HL-60 (cell line): ENCODE results near the gene C1orf210.

Experiments used
- GABPA ChIP-seq: IDR thresholded peaks from 2 replicates; pipeline ENCODE4 v1.6.1; 2012; ENCODE audit warnings: low read depth
- POLR2AphosphoS5 ChIP-seq: IDR thresholded peaks from 2 replicates; pipeline ENCODE4 v1.6.1; 2012; ENCODE audit warnings: low read depth
- TF ChIP-seq, protein P1 (sequence below): IDR thresholded peaks from one replicate; pipeline ENCODE4 v1.5.1; 2011; ENCODE audit warnings: low read length, control low read depth, inconsistent platforms; ENCODE audit not compliant: insufficient read depth
- TF ChIP-seq, protein P2 (sequence below): IDR thresholded peaks from 2 replicates; pipeline ENCODE4 v1.6.1; 2012; ENCODE audit warnings: low read depth; ENCODE audit not compliant: insufficient replicate concordance

DNA sequence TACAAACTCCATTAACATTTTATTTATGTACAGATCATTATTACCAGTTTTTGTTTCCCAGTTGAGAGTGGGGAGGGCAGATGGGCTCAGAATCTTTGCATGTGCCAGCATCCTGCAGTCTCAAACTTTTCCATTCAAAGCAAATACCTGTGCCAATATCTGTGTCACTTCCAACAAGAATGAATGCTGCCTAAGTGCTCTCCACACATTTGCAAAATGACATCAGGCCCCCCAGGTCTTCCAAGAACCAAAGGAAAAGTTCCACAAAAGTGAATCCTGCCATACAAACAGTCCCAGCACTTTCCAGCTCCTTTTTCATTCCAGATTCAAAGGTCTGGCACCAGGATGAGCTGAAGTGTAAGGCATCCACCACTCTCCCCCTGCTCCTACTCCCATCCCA lies 13.7 kb upstream of the C1orf210 start:
- TF ChIP-seq, protein P1, sequence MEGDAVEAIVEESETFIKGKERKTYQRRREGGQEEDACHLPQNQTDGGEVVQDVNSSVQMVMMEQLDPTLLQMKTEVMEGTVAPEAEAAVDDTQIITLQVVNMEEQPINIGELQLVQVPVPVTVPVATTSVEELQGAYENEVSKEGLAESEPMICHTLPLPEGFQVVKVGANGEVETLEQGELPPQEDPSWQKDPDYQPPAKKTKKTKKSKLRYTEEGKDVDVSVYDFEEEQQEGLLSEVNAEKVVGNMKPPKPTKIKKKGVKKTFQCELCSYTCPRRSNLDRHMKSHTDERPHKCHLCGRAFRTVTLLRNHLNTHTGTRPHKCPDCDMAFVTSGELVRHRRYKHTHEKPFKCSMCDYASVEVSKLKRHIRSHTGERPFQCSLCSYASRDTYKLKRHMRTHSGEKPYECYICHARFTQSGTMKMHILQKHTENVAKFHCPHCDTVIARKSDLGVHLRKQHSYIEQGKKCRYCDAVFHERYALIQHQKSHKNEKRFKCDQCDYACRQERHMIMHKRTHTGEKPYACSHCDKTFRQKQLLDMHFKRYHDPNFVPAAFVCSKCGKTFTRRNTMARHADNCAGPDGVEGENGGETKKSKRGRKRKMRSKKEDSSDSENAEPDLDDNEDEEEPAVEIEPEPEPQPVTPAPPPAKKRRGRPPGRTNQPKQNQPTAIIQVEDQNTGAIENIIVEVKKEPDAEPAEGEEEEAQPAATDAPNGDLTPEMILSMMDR: no peak
- TF ChIP-seq POLR2AphosphoS5 (no peak), GABPA (no peak)
- TF ChIP-seq, protein P2, sequence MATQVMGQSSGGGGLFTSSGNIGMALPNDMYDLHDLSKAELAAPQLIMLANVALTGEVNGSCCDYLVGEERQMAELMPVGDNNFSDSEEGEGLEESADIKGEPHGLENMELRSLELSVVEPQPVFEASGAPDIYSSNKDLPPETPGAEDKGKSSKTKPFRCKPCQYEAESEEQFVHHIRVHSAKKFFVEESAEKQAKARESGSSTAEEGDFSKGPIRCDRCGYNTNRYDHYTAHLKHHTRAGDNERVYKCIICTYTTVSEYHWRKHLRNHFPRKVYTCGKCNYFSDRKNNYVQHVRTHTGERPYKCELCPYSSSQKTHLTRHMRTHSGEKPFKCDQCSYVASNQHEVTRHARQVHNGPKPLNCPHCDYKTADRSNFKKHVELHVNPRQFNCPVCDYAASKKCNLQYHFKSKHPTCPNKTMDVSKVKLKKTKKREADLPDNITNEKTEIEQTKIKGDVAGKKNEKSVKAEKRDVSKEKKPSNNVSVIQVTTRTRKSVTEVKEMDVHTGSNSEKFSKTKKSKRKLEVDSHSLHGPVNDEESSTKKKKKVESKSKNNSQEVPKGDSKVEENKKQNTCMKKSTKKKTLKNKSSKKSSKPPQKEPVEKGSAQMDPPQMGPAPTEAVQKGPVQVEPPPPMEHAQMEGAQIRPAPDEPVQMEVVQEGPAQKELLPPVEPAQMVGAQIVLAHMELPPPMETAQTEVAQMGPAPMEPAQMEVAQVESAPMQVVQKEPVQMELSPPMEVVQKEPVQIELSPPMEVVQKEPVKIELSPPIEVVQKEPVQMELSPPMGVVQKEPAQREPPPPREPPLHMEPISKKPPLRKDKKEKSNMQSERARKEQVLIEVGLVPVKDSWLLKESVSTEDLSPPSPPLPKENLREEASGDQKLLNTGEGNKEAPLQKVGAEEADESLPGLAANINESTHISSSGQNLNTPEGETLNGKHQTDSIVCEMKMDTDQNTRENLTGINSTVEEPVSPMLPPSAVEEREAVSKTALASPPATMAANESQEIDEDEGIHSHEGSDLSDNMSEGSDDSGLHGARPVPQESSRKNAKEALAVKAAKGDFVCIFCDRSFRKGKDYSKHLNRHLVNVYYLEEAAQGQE: no peak
